Stimulated activated CD8-positive, alpha-beta memory T cell treated with anti-CD3 and anti-CD28 coated beads, Interleukin-15, amount 100 ng/mL, for 4 hours (primary cell): Measurements from ENCODE around the gene SUSD4.
"Not testable (repeated sequence)": the region's sequence is repeated elsewhere in the genome, so short reads cannot be mapped to it uniquely, and the experiment has no call there.

ENCODE experiments used
- DNase-seq, 2 donors: peaks; one replicate each; pipeline ENCODE4 v3.0.0-alpha.2; 2020; ENCODE audit warnings: low read depth in 2 of 2

SUSD4 gene

GRCh38 chr1:223363856-223364684 lies at the start of gene SUSD4:
Gene SUSD4 (minus strand): TSS chr1:223364176. CDS start chr1:223363425, 751 bp downstream.
- peak; percentile 51 for DNase-seq

- DNase-seq = no peak
Measured at GRCh38 chr1:223413216-223413615, 49.2 kb upstream of the SUSD4 start.

GRCh38 chr1:223411710-223412109 lies 47.7 kb upstream of the SUSD4 start:
- DNase-seq = no peak

- DNase-seq = no peak
Measured at GRCh38 chr1:223411309-223411708, 47.3 kb upstream of the SUSD4 start.

GRCh38 chr1:223410036-223410435 lies 46.1 kb upstream of the SUSD4 start:
- DNase-seq = no peak

- DNase-seq = no peak
Measured at GRCh38 chr1:223405507-223405906, 41.5 kb upstream of the SUSD4 start.

- DNase-seq = no peak
Measured at GRCh38 chr1:223403184-223403815, 39.3 kb upstream of the SUSD4 start.

GRCh38 chr1:223402790-223403142 lies 38.8 kb upstream of the SUSD4 start:
- no peak for DNase-seq

- no peak for DNase-seq
Measured at GRCh38 chr1:223401873-223402789, 38.2 kb upstream of the SUSD4 start.

- not testable (repeated sequence) for DNase-seq
Measured at GRCh38 chr1:223399393-223399792, 35.4 kb upstream of the SUSD4 start.

GRCh38 chr1:223394706-223395105 lies 30.7 kb upstream of the SUSD4 start:
- DNase-seq = no peak

- no peak for DNase-seq
Measured at GRCh38 chr1:223394242-223394641, 30.3 kb upstream of the SUSD4 start.

GRCh38 chr1:223393275-223394214 lies 29.6 kb upstream of the SUSD4 start, which contains the start of gene CCDC185:
Gene CCDC185 (plus strand): TSS chr1:223393415. CDS start chr1:223393476, 61 bp downstream.
- DNase-seq = no peak

GRCh38 chr1:223390618-223391017 lies 26.6 kb upstream of the SUSD4 start:
- DNase-seq = no peak

GRCh38 chr1:223386013-223386412 lies 22.0 kb upstream of the SUSD4 start:
- no peak for DNase-seq

- DNase-seq = no peak
Measured at GRCh38 chr1:223378754-223379153, 14.8 kb upstream of the SUSD4 start.

- no peak for DNase-seq
Measured at GRCh38 chr1:223374064-223374610, 10.2 kb upstream of the SUSD4 start.

GRCh38 chr1:223364685-223365382 lies 858 bp upstream of the SUSD4 start:
- no peak for DNase-seq

GRCh38 chr1:223363057-223363855 lies 720 bp downstream of the SUSD4 start:
- DNase-seq = no peak
